Fibroblast of mammary gland (primary cell): ENCODE measurements around the gene ZNF765.

Experiments used
- DNase-seq: peaks from one replicate; pipeline ENCODE4 v3.0.0-alpha.2; 2010; ENCODE audit warnings: low read depth
- H3K4me3 ChIP-seq: 2 replicates; pipeline ENCODE4 v1.5.1; 2011; ENCODE audit warnings: low read depth, mild to moderate bottlenecking, low read length, moderate library complexity; ENCODE audit not compliant: control insufficient read depth
- CTCF ChIP-seq: conservative IDR thresholded peaks from 2 replicates; pipeline ENCODE4 v1.5.1; 2011; ENCODE audit warnings: low read depth, low read length, inconsistent platforms; ENCODE audit not compliant: control insufficient read depth, insufficient read depth

ZNF765 gene

GRCh38 chr19:53372196-53372595 is 22.8 kb upstream of the ZNF765 start:
- TF ChIP-seq CTCF: no peak
- no peak for DNase-seq
- H3K4me3 ChIP-seq: no peak overlapping the region

GRCh38 chr19:53374288-53374687 is 20.7 kb upstream of the ZNF765 start:
- no peak overlapping the region for H3K4me3 ChIP-seq
- no peak for DNase-seq
- no peak for TF ChIP-seq CTCF

GRCh38 chr19:53374743-53375142 is 20.2 kb upstream of the ZNF765 start:
- TF ChIP-seq CTCF: no peak
- DNase-seq: no peak
- H3K4me3 ChIP-seq: no peak overlapping the region

- DNase-seq: no peak
- H3K4me3 ChIP-seq: no peak overlapping the region
- TF ChIP-seq CTCF: no peak
These were observed 13.6 kb upstream of the ZNF765 start for GRCh38 chr19:53381376-53381775.

- DNase-seq: no peak
These were observed 6.8 kb upstream of the ZNF765 start for GRCh38 chr19:53388168-53388567.

GRCh38 chr19:53388904-53389303 is 6.0 kb upstream of the ZNF765 start:
- H3K4me3 ChIP-seq: no peak overlapping the region
- no peak for TF ChIP-seq CTCF
- no peak for DNase-seq

More at GRCh38 chr19:53388168-53388567, 6.8 kb upstream of the ZNF765 start:
- no peak overlapping the region for H3K4me3 ChIP-seq
- TF ChIP-seq CTCF: no peak

- DNase-seq: no peak
- H3K4me3 ChIP-seq: no peak overlapping the region
- no peak for TF ChIP-seq CTCF
These were observed 5.4 kb upstream of the ZNF765 start for GRCh38 chr19:53389571-53389970.
